ENCODE results near the gene USP6NL. TPM values are rescaled to one million over a fixed set of nuclear protein-coding genes. Genes with fewer than 3 reads are reported as not detected.

USP6NL gene
- total and polyA plus RNA-seq, 7 donors: 1.8 to 5.4 (median 2.9) TPM

- no peak for ATAC-seq
- Histone ChIP-seq H3K9me3 (no peaks in the 10 kb centered on the region), H3K4me3 (no peak overlapping the region), H3K27me3 (ENCODE audit: insufficient read depth in 3 of 3, low read length in 2 of 3) (no peaks in the 10 kb centered on the region), H3K36me3 (ENCODE audit: insufficient read depth in 1 of 2, low read depth in 1 of 2) (no peaks in the 10 kb centered on the region), H3K27ac (no peak overlapping the region), H3K4me1 (no peaks in the 10 kb centered on the region)
- intact Hi-C loops (cut with DNase I): no loop called here
- WGBS, 3 donors: 70 to 72% (median 70%) methylated on average over 8 of the region's 8 CpGs
- no peak for TF ChIP-seq CTCF (IDR thresholded peaks at IDR 0.05)
- no peak for DNase-seq
These were observed 12.6 kb downstream of the USP6NL start for GRCh38 chr10:11598712-11599397.

- 92% methylated on average over 3 of the region's 3 CpGs for WGBS, 3 donors
- H3K9me3 ChIP-seq: no peaks in the 10 kb centered on the region
- no peak overlapping the region for H3K4me3 ChIP-seq
- ATAC-seq (no peak), DNase-seq (no peak)
- H3K27ac ChIP-seq: no peak overlapping the region
- H3K4me1 ChIP-seq: no peaks in the 10 kb centered on the region
- intact Hi-C loops (cut with DNase I): no loop called here
- TF ChIP-seq CTCF (IDR thresholded peaks at IDR 0.05): no peak
- no peaks in the 10 kb centered on the region for H3K27me3 ChIP-seq (ENCODE audit: insufficient read depth in 3 of 3, low read length in 2 of 3)
- H3K36me3 ChIP-seq (ENCODE audit: insufficient read depth in 1 of 2, low read depth in 1 of 2): no peaks in the 10 kb centered on the region
These were observed 14.0 kb downstream of the USP6NL start for GRCh38 chr10:11597470-11597869.

GRCh38 chr10:11595395-11595692 lies 16.1 kb downstream of the USP6NL start:
- Histone ChIP-seq H3K4me3 (no peak overlapping the region), H3K27ac (no peak overlapping the region), H3K27me3 (ENCODE audit: insufficient read depth in 3 of 3, low read length in 2 of 3) (no peaks in the 10 kb centered on the region), H3K4me1 (no peaks in the 10 kb centered on the region), H3K36me3 (ENCODE audit: insufficient read depth in 1 of 2, low read depth in 1 of 2) (no peaks in the 10 kb centered on the region), H3K9me3 (no peaks in the 10 kb centered on the region)
- intact Hi-C loops (cut with DNase I): no loop called here
- no peak for TF ChIP-seq CTCF (IDR thresholded peaks at IDR 0.05)
- WGBS, 3 donors: 41 to 70% (median 48%) methylated on average over 1 of the region's 1 CpG
- ATAC-seq: no peak
- no peak for DNase-seq

GRCh38 chr10:11594589-11595394 lies 16.7 kb downstream of the USP6NL start:
- Histone ChIP-seq H3K4me1 (no peaks in the 10 kb centered on the region), H3K36me3 (ENCODE audit: insufficient read depth in 1 of 2, low read depth in 1 of 2) (no peaks in the 10 kb centered on the region), H3K27me3 (ENCODE audit: insufficient read depth in 3 of 3, low read length in 2 of 3) (no peaks in the 10 kb centered on the region), H3K9me3 (no peaks in the 10 kb centered on the region), H3K27ac (no peak overlapping the region), H3K4me3 (no peak overlapping the region)
- WGBS, 3 donors: 87 to 91% (median 88%) methylated on average over 6 of the region's 6 CpGs
- ATAC-seq (no peak), DNase-seq (no peak)
- intact Hi-C loops (cut with DNase I): no loop called here
- TF ChIP-seq CTCF (IDR thresholded peaks at IDR 0.05): no peak

Data from psoas muscle (tissue), 8 donors.